NB4 (cell line): ENCODE data around the gene MRGPRF.

Experiments
- DNase-seq: peaks from one replicate; pipeline ENCODE4 v3.0.0; 2010; ENCODE audit warnings: low read depth
- H3K4me3 ChIP-seq: one replicate; pipeline ENCODE4 v1.5.1; 2011; ENCODE audit warnings: mild to moderate bottlenecking, low read depth, low read length, moderate library complexity
- MAX ChIP-seq: IDR thresholded peaks from 2 replicates; pipeline ENCODE4 v1.6.1; 2011; ENCODE audit warnings: low read depth, low read length
- MYC ChIP-seq: IDR thresholded peaks from 2 replicates; pipeline ENCODE4 v1.6.1; 2011; ENCODE audit warnings: low read depth, low read length
- POLR2A ChIP-seq: IDR thresholded peaks from 2 replicates; pipeline ENCODE4 v1.6.1; 2011; ENCODE audit warnings: mild to moderate bottlenecking; ENCODE audit not compliant: insufficient read length; ENCODE audit errors: extremely low read depth
- TF ChIP-seq, protein P1 (sequence below): IDR thresholded peaks from one replicate; pipeline ENCODE4 v1.5.1; 2012; ENCODE audit warnings: low read depth, low read length

The MRGPRF gene

GRCh38 chr11:69006816-69007215 is 6.2 kb downstream of the MRGPRF start:
- no peak for DNase-seq
- TF ChIP-seq MYC (no peak), MAX (no peak), POLR2A (no peak)
- TF ChIP-seq, protein P1, sequence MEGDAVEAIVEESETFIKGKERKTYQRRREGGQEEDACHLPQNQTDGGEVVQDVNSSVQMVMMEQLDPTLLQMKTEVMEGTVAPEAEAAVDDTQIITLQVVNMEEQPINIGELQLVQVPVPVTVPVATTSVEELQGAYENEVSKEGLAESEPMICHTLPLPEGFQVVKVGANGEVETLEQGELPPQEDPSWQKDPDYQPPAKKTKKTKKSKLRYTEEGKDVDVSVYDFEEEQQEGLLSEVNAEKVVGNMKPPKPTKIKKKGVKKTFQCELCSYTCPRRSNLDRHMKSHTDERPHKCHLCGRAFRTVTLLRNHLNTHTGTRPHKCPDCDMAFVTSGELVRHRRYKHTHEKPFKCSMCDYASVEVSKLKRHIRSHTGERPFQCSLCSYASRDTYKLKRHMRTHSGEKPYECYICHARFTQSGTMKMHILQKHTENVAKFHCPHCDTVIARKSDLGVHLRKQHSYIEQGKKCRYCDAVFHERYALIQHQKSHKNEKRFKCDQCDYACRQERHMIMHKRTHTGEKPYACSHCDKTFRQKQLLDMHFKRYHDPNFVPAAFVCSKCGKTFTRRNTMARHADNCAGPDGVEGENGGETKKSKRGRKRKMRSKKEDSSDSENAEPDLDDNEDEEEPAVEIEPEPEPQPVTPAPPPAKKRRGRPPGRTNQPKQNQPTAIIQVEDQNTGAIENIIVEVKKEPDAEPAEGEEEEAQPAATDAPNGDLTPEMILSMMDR: no peak
- no peak overlapping the region for H3K4me3 ChIP-seq

- DNase-seq: no peak
- no peak overlapping the region for H3K4me3 ChIP-seq
- TF ChIP-seq MAX (no peak), POLR2A (no peak), MYC (no peak)
- TF ChIP-seq, protein P1: no peak
These were observed 7.2 kb downstream of the MRGPRF start for GRCh38 chr11:69005631-69006368.

GRCh38 chr11:69005183-69005630 is 7.8 kb downstream of the MRGPRF start:
- no peak for DNase-seq
- TF ChIP-seq POLR2A (no peak), MYC (no peak), MAX (no peak)
- TF ChIP-seq, protein P1: no peak
- no peak overlapping the region for H3K4me3 ChIP-seq

DNA sequence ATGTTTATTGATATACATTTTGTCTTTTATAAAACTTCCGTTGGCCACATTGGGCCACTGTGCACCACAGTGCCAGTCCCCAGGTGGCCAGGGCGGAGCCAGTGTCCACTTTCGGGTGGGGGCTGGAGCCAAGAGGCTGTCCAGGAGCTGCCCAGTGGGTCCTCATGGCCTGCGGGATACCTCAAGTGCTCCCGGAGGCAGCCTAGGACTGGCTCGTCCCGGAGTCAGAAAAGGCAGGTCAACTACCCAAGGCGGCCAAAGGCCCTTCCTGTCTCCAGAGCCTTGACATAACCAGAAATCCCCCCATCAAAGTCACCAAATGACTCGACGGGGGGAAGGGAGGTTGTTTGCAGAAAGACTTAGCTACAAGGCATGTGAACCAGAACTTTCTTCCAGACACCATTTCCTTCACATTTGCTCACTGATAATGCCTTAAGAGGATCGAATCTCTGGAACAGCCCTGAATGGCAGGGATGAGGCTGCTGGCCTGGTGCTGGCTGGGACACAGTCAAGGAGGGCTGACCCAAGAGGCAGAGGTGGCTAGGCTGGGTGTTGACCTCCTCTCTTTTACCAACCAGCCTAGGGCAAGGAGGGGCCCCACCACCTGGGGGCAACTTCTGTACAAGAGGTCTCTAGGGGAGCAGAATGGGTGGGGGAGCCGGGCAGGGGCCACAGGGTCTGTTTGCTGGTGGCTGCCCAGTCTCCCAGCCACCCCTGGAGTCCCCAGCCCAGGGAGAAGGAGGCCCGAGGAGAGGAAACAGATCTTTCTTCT is 8.4 kb downstream of the MRGPRF start:
- DNase-seq: no peak
- no peak overlapping the region for H3K4me3 ChIP-seq
- TF ChIP-seq, protein P1: no peak
- TF ChIP-seq POLR2A: no peak
- TF ChIP-seq MAX: no peak
- TF ChIP-seq MYC: no peak

DNA sequence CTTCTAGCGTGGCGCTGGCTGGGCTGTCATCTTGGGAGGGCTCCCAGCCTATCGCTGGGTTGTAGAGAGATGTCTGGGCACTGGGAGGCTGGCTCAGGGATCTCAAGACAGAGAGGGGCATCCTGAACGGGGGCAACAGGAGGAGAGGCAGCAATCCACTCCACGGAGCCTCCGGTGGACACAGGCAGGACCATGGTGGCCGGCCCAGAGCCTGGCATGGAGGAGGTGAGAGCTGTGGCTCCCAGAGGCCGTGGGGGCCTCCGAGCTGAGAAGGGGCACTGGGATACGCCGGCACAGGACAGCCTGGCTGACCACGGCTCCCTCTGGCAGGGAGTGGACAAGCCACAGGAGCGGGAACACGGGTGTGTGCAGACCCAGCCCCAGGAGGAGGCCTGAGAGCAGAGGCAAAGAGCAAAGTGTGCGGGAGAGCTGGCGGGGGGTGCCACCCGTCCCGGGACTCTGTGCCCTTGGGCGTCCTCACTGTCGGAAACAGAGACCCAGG is 9.1 kb downstream of the MRGPRF start:
- DNase-seq: no peak
- TF ChIP-seq MAX (no peak), POLR2A (no peak), MYC (no peak)
- H3K4me3 ChIP-seq: no peak overlapping the region

- no peak for TF ChIP-seq MAX
- no peak for TF ChIP-seq POLR2A
- no peak for TF ChIP-seq MYC
- no peak overlapping the region for H3K4me3 ChIP-seq
- DNase-seq: no peak
These were observed 9.7 kb downstream of the MRGPRF start for GRCh38 chr11:69003301-69003865.
